ENCODE measurements around the gene NOTO.

NOTO gene

DNA sequence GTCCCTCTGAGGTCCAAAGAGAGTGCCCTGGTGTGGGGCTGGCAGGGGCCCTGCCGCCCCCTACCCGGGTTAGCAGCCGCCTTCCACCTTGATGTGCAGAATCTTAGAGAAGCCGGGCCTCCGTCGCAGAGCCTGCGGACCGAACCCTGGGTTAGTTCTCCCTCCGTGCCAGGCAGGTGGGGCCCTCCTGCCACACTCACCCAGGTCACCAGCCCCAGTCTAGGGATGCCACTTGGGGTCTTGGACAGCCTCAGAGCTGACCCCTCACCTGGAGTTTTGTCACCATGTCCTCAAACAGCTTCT is 56.5 kb downstream of the NOTO start:
- no peak for DNase-seq

DNA sequence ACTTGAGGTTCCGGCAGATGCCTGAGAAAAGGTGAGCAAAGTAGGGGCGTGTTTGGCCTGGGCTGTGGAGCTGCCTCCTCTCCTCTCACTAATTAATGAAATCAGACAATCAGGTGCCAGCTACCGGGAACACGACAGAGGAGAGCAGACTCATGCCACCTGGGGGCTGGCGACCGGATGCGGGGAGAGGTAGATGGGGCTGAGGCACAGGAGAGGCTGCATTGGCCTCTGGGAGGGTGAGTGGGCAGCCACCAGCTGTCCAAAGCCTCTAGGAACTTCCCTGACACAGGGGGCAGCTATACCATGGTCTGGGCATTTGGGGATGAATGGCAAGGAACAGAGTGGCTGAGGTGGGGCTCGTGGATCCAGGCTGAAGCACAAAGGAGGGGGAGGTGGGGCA is 56.9 kb downstream of the NOTO start:
- DNase-seq = no peak

DNA sequence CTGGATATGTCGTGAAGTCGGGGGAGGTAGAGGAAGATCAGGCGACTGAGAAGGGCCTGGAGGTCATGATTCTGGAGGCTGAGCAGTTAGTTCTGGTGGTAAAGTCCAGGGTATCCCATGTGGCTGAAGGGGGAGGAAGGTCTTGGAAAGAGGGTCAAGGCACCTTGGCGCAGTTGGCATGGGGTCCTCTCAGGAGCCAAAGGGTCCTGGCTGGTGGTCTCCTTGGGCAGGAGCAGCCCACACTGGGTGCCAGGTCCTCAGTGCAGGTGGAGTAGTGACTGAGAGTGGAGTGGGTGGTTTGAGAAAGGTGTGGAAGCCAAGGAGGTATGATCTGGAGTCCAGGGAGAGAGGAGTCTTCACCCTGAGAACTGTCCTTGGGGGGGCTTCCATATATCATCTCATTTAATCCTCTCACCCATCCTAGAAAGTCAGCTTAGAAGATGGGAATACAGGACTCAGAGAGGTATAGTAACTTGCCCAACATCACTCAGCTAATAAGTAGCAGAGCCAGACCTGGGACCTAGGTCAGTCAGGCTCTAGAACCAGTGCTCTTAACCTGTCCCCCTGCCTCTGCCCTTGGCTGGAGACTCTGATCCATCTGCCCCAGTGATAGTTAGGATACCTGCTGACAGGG is 57.4 kb downstream of the NOTO start:
- no peak for DNase-seq

GRCh38 chr2:73260338-73260984 is 58.1 kb downstream of the NOTO start:
- no peak for DNase-seq
